Measurements from ENCODE around the gene POM121L2. TPM values are rescaled to one million over a fixed set of nuclear protein-coding genes. Genes with fewer than 3 reads are reported as not detected.
A peak's percentile ranks its signal among the peaks of the same experiment; 100 is the strongest.

Gene POM121L2
- total RNA-seq, result not detected

- peak; percentile 51 to 59 for ATAC-seq
- H3K36me3 Mint-ChIP-seq, result peaks cover 6% of the 10 kb centered on the region
These were observed at the start of gene POM121L2 for GRCh38 chr6:27312146-27312949. POM121L2 (minus strand) TSS chr6:27312273; CDS start chr6:27312170, 103 bp downstream.

GRCh38 chr6:27359231-27359630 is 47.2 kb upstream of the POM121L2 start:
- Mint-ChIP-seq H3K9me3 (peaks cover 21% of the 10 kb centered on the region), H3K36me3 (peaks cover 39% of the 10 kb centered on the region), H3K27ac (no peak overlapping the region), H3K4me1 (ENCODE audit: low read depth in 2 of 2) (no peaks in the 10 kb centered on the region), H3K4me3 (no peak overlapping the region), H3K27me3 (peaks cover 10 to 15% of the 10 kb centered on the region in 2 donors)
- ATAC-seq (no peak), DNase-seq (ENCODE audit: low spot score) (no peak)

More at GRCh38 chr6:27312146-27312949, at the start of gene POM121L2:
- H3K4me3 Mint-ChIP-seq, result peak within 1 kb of the TSS; percentile 63
- no peak within 1 kb of the TSS for H3K27ac Mint-ChIP-seq
- H3K27me3 Mint-ChIP-seq, result peaks cover 52 to 74% of the 10 kb centered on the region in 2 donors
- H3K9me3 Mint-ChIP-seq, result peaks cover 3% of the 10 kb centered on the region
- DNase-seq (ENCODE audit: low spot score), result no peak
- H3K4me1 Mint-ChIP-seq (ENCODE audit: low read depth in 2 of 2), result peaks cover 0 to 4% of the 10 kb centered on the region in 2 donors

DNA sequence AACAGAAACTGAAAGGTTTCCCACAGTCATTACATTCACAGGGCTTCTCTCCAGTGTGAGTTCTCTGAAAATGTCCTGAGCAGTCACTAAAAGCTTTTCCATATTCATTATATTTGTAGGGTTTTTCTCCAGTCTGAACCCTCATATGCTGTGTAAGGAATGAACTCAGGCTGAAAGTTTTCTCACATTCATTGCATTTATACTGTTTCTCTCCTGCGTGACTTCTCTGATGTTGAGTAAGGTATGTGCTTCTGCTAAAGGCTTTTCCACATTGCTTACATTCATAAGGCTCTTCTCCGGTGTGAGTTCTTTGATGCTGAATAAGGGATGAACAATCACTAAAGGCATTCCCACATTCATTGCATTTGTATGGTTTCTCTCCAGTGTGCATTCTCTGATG is 46.7 kb upstream of the POM121L2 start:
- Mint-ChIP-seq H3K4me3 (no peak overlapping the region), H3K27ac (no peak overlapping the region), H3K4me1 (ENCODE audit: low read depth in 2 of 2) (no peaks in the 10 kb centered on the region), H3K36me3 (peaks cover 39% of the 10 kb centered on the region), H3K27me3 (peaks cover 10 to 19% of the 10 kb centered on the region in 2 donors), H3K9me3 (peaks cover 21% of the 10 kb centered on the region)
- no peak for DNase-seq (ENCODE audit: low spot score)
- no peak for ATAC-seq

DNA sequence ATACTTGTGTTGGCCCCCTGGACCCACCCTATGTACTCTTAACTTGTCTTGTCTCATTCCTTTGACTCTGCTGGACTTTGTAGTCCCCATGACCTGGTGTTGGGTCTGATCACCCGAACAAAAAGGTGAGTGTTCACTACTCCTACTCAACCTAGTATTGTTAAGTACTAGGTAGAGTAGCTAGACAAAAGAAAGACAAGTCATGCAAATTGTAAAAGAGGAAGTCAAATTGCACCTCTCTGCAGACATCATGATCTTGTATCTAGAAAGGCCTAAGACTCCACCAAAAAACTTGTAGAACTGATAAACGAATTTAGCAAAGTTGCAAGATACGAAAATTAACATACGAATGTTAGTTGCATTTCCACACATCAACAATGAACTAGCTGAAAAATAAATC is 40.8 kb upstream of the POM121L2 start:
- DNase-seq (ENCODE audit: low spot score) (no peak), ATAC-seq (no peak)
- Mint-ChIP-seq H3K36me3 (peaks cover 2% of the 10 kb centered on the region), H3K27ac (no peak overlapping the region), H3K4me3 (no peak overlapping the region), H3K9me3 (peaks cover 6% of the 10 kb centered on the region), H3K4me1 (ENCODE audit: low read depth in 2 of 2) (no peaks in the 10 kb centered on the region), H3K27me3 (peaks cover 17 to 40% of the 10 kb centered on the region in 2 donors)

DNA sequence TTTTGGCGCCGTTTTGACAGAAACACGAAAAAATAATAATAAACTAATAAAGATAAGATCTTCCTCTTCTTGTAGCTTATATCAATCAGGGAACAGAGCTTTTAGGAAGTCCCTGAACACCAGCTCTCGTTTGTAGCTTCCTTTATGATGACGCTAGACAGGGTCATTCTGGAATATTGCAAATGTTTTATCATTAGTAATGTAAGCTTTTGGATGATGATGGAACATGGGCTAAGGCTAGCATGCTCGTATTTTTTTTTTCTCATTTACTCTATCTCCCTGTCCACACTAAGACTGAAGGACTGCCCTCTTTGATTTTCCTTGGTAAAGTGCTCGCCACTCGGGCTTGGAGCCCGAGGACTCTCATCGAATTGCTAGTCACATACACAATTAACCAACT is 22.1 kb upstream of the POM121L2 start:
- H3K4me1 Mint-ChIP-seq (ENCODE audit: low read depth in 2 of 2), result peaks cover 4 to 12% of the 10 kb centered on the region in 2 donors
- H3K27me3 Mint-ChIP-seq, result peaks cover 34 to 58% of the 10 kb centered on the region in 2 donors
- H3K36me3 Mint-ChIP-seq, result no peaks in the 10 kb centered on the region
- peak overlapping the region; percentile 3 for H3K4me3 Mint-ChIP-seq
- no peaks in the 10 kb centered on the region for H3K9me3 Mint-ChIP-seq
- no peak overlapping the region for H3K27ac Mint-ChIP-seq
- no peak for DNase-seq (ENCODE audit: low spot score)
- no peak for ATAC-seq

- no peaks in the 10 kb centered on the region for H3K9me3 Mint-ChIP-seq
- ATAC-seq (no peak), DNase-seq (ENCODE audit: low spot score) (no peak)
- no peaks in the 10 kb centered on the region for H3K36me3 Mint-ChIP-seq
- H3K27me3 Mint-ChIP-seq, result peaks cover 36 to 53% of the 10 kb centered on the region in 2 donors
- peaks cover 4 to 12% of the 10 kb centered on the region in 2 donors for H3K4me1 Mint-ChIP-seq (ENCODE audit: low read depth in 2 of 2)
- peak overlapping the region; percentile 76 for H3K4me3 Mint-ChIP-seq
- H3K27ac Mint-ChIP-seq, result no peak overlapping the region
These were observed 21.6 kb upstream of the POM121L2 start for GRCh38 chr6:27333642-27334040.

- Mint-ChIP-seq H3K27me3 (peaks cover 31 to 46% of the 10 kb centered on the region in 2 donors), H3K4me1 (ENCODE audit: low read depth in 2 of 2) (peaks cover 4 to 12% of the 10 kb centered on the region in 2 donors)
These were observed 20.9 kb upstream of the POM121L2 start for GRCh38 chr6:27332692-27333641.

GRCh38 chr6:27327023-27327738 is 15.1 kb upstream of the POM121L2 start:
- Mint-ChIP-seq H3K36me3 (no peaks in the 10 kb centered on the region), H3K9me3 (no peaks in the 10 kb centered on the region), H3K4me3 (no peak overlapping the region), H3K27me3 (peaks cover 40 to 41% of the 10 kb centered on the region in 2 donors), H3K4me1 (ENCODE audit: low read depth in 2 of 2) (peaks cover 0 to 1% of the 10 kb centered on the region in 2 donors), H3K27ac (no peak overlapping the region)
- DNase-seq (ENCODE audit: low spot score) (no peak), ATAC-seq (no peak)

More at GRCh38 chr6:27332692-27333641, 20.9 kb upstream of the POM121L2 start:
- ATAC-seq (peak in 1 of 2 donors; percentile 66), DNase-seq (ENCODE audit: low spot score) (no peak)
- Mint-ChIP-seq H3K27ac (peak overlapping the region; percentile 17 to 78), H3K9me3 (no peaks in the 10 kb centered on the region), H3K4me3 (peak overlapping the region; percentile 76), H3K36me3 (no peaks in the 10 kb centered on the region)

DNA sequence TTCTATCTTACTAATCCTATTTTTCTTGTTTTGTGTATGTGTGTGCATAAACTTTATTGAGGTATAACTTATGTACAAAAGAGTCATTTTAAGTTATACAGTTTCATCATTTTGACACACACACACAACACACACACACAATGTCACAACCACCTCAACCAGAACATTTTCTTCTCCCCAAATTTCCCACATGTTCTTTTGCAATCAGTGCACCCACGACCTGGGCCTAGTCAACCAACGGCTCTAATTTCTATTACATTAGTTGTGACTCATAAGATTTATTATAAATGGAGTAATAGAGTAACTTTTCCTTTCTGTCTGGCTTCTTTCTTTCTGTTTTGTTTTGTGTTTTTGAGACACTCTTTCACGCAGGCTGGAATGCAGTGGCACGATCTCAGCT is 9.8 kb upstream of the POM121L2 start:
- no peak overlapping the region for H3K27ac Mint-ChIP-seq
- no peaks in the 10 kb centered on the region for H3K9me3 Mint-ChIP-seq
- H3K4me3 Mint-ChIP-seq, result no peak overlapping the region
- no peak for ATAC-seq
- H3K27me3 Mint-ChIP-seq, result peaks cover 39 to 60% of the 10 kb centered on the region in 2 donors
- no peak for DNase-seq (ENCODE audit: low spot score)
- no peaks in the 10 kb centered on the region for H3K36me3 Mint-ChIP-seq
- H3K4me1 Mint-ChIP-seq (ENCODE audit: low read depth in 2 of 2), result no peaks in the 10 kb centered on the region

- ATAC-seq (no peak), DNase-seq (ENCODE audit: low spot score) (no peak)
- no peaks in the 10 kb centered on the region for H3K9me3 Mint-ChIP-seq
- H3K4me3 Mint-ChIP-seq, result no peak overlapping the region
- H3K36me3 Mint-ChIP-seq, result no peaks in the 10 kb centered on the region
- no peak overlapping the region for H3K27ac Mint-ChIP-seq
- no peaks in the 10 kb centered on the region for H3K4me1 Mint-ChIP-seq (ENCODE audit: low read depth in 2 of 2)
- H3K27me3 Mint-ChIP-seq, result peaks cover 40 to 60% of the 10 kb centered on the region in 2 donors
These were observed 9.3 kb upstream of the POM121L2 start for GRCh38 chr6:27321370-27321769.

GRCh38 chr6:27318973-27319372 is 6.9 kb upstream of the POM121L2 start:
- Mint-ChIP-seq H3K4me1 (ENCODE audit: low read depth in 2 of 2) (no peaks in the 10 kb centered on the region), H3K4me3 (no peak overlapping the region), H3K36me3 (peaks cover under 1% of the 10 kb centered on the region), H3K27ac (no peak overlapping the region), H3K27me3 (peaks cover 40 to 76% of the 10 kb centered on the region in 2 donors), H3K9me3 (no peaks in the 10 kb centered on the region)
- ATAC-seq, result no peak
- DNase-seq (ENCODE audit: low spot score), result no peak

DNA sequence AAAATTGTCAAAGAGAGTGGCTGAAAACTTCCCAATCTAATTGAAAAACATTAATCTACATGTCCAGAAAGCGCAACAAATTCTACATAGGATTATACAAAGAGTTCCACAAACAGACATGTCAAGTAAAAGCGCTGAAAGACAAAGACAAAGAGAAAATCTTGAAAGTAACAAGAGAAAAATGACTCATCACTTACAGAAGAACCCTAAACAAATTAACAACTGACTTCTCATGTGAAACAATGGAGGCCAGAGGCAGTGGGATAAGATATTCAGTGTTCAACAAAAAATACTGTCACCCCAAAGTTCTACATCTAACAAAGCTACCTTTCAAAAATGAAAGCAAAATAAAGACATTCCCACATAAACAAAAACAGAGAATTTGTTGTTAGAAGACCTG is 2.0 kb upstream of the POM121L2 start:
- no peak for DNase-seq (ENCODE audit: low spot score)
- Mint-ChIP-seq H3K27me3 (peaks cover 45 to 66% of the 10 kb centered on the region in 2 donors), H3K27ac (no peak overlapping the region), H3K4me3 (no peak overlapping the region), H3K9me3 (peaks cover 3% of the 10 kb centered on the region), H3K4me1 (ENCODE audit: low read depth in 2 of 2) (peaks cover 0 to 4% of the 10 kb centered on the region in 2 donors), H3K36me3 (peaks cover 6% of the 10 kb centered on the region)
- ATAC-seq, result no peak

- DNase-seq (ENCODE audit: low spot score) (no peak), ATAC-seq (no peak)
- H3K36me3 Mint-ChIP-seq, result peaks cover 6% of the 10 kb centered on the region
These were observed 838 bp upstream of the POM121L2 start for GRCh38 chr6:27312950-27313271.

More at GRCh38 chr6:27312950-27313271, 838 bp upstream of the POM121L2 start:
- H3K4me3 Mint-ChIP-seq, result peak overlapping the region; percentile 63
- no peak overlapping the region for H3K27ac Mint-ChIP-seq
- H3K4me1 Mint-ChIP-seq (ENCODE audit: low read depth in 2 of 2), result peaks cover 0 to 4% of the 10 kb centered on the region in 2 donors
- peaks cover 3% of the 10 kb centered on the region for H3K9me3 Mint-ChIP-seq
- peaks cover 52 to 74% of the 10 kb centered on the region in 2 donors for H3K27me3 Mint-ChIP-seq

Data from natural killer cell treated with Interleukin-12 subunit alpha and Interleukin-12 subunit beta and Interleukin-15 and Interleukin-18, amount 100 ng/mL, for 72 hours (primary cell).